ENCODE data around the gene RAX2.

The RAX2 gene

GRCh38 chr19:3801412-3802096 lies 29.5 kb upstream of the RAX2 start:
- DNase-seq (ENCODE audit: low read depth in 2 of 3, low spot score in 1 of 3), result peak in 1 of 3 donors; percentile 43

GRCh38 chr19:3800996-3801395 lies 29.0 kb upstream of the RAX2 start:
- no peak for DNase-seq (ENCODE audit: low read depth in 2 of 3, low spot score in 1 of 3)

- DNase-seq (ENCODE audit: low read depth in 2 of 3, low spot score in 1 of 3), result no peak
Measured at GRCh38 chr19:3798137-3798536, 26.1 kb upstream of the RAX2 start.

- no peak for DNase-seq (ENCODE audit: low read depth in 2 of 3, low spot score in 1 of 3)
Measured at GRCh38 chr19:3796358-3796757, 24.3 kb upstream of the RAX2 start.

- no peak for DNase-seq (ENCODE audit: low read depth in 2 of 3, low spot score in 1 of 3)
Measured at GRCh38 chr19:3793799-3794198, 21.8 kb upstream of the RAX2 start.

- DNase-seq (ENCODE audit: low read depth in 2 of 3, low spot score in 1 of 3), result no peak
Measured at GRCh38 chr19:3792114-3792513, 20.1 kb upstream of the RAX2 start.

- no peak for DNase-seq (ENCODE audit: low read depth in 2 of 3, low spot score in 1 of 3)
Measured at GRCh38 chr19:3790941-3791340, 18.9 kb upstream of the RAX2 start.

GRCh38 chr19:3790209-3790734 lies 18.2 kb upstream of the RAX2 start:
- DNase-seq (ENCODE audit: low read depth in 2 of 3, low spot score in 1 of 3), result no peak

GRCh38 chr19:3788996-3789778 lies 17.2 kb upstream of the RAX2 start:
- DNase-seq (ENCODE audit: low read depth in 2 of 3, low spot score in 1 of 3), result no peak

- DNase-seq (ENCODE audit: low read depth in 2 of 3, low spot score in 1 of 3), result peak in 1 of 3 donors; percentile 10
Measured at GRCh38 chr19:3785938-3786824, 14.2 kb upstream of the RAX2 start, which contains the start of gene MATK. MATK (minus strand) TSS chr19:3786381; CDS start chr19:3785135, 1,246 bp downstream.

- no peak for DNase-seq (ENCODE audit: low read depth in 2 of 3, low spot score in 1 of 3)
Measured at GRCh38 chr19:3785451-3785937, 13.5 kb upstream of the RAX2 start.

- DNase-seq (ENCODE audit: low read depth in 2 of 3, low spot score in 1 of 3), result no peak
Measured at GRCh38 chr19:3784607-3785450, 12.8 kb upstream of the RAX2 start.

GRCh38 chr19:3783660-3784584 lies 11.9 kb upstream of the RAX2 start:
- DNase-seq (ENCODE audit: low read depth in 2 of 3, low spot score in 1 of 3), result peak in 2 of 3 donors; percentile 33 to 43

GRCh38 chr19:3782903-3783302 lies 10.9 kb upstream of the RAX2 start:
- DNase-seq (ENCODE audit: low read depth in 2 of 3, low spot score in 1 of 3), result no peak

- no peak for DNase-seq (ENCODE audit: low read depth in 2 of 3, low spot score in 1 of 3)
Measured at GRCh38 chr19:3782330-3782729, 10.3 kb upstream of the RAX2 start.

- no peak for DNase-seq (ENCODE audit: low read depth in 2 of 3, low spot score in 1 of 3)
Measured at GRCh38 chr19:3781603-3782002, 9.6 kb upstream of the RAX2 start.

- DNase-seq (ENCODE audit: low read depth in 2 of 3, low spot score in 1 of 3), result no peak
Measured at GRCh38 chr19:3780786-3781304, 8.8 kb upstream of the RAX2 start.

- DNase-seq (ENCODE audit: low read depth in 2 of 3, low spot score in 1 of 3), result no peak
Measured at GRCh38 chr19:3778899-3779723, 7.1 kb upstream of the RAX2 start.

Measured in stimulated activated CD4-positive, alpha-beta T cell treated with anti-CD3 and anti-CD28 coated beads, Interleukin-12 subunit alpha, Interleukin-12 subunit beta, amount 100 ng/mL, for 48 hours (primary cell).